Thyroid gland (tissue), 4 donors: ENCODE results near the gene TSC22D4. TPM values are rescaled to one million over a fixed set of nuclear protein-coding genes. Genes with fewer than 3 reads are reported as not detected.

Experiments used
- DNase-seq, 2 donors: peaks; one replicate each; pipeline ENCODE4 v3.0.0-alpha.2; 2019
- H3K27ac ChIP-seq, 3 donors: fragments of 200-600 bp; sonication (generic); 1 replicate in 2 of 3; 2 replicates in 1 of 3; pipeline ENCODE4 v1.5.1; 2016 to 2019; ENCODE audit warnings: mild to moderate bottlenecking in 1 of 3, moderate library complexity in 1 of 3
- H3K27me3 ChIP-seq: fragments of 200-600 bp; sonication (generic); one replicate; pipeline ENCODE4 v1.5.1; 2019
- H3K36me3 ChIP-seq, 2 donors: fragments of 200-600 bp; sonication (generic); one replicate each; pipeline ENCODE4 v1.5.1; 2016 to 2019
- H3K4me1 ChIP-seq, 2 donors: fragments of 200-600 bp; sonication (generic); one replicate each; pipeline ENCODE4 v1.5.1; 2017 to 2019
- H3K4me3 ChIP-seq, 3 donors: fragments of 200-600 bp; sonication (generic); replicated peaks in 1 of 3; 1 replicate in 2 of 3; 2 replicates in 1 of 3; pipeline ENCODE4 v1.5.1; 2016; ENCODE audit warnings: mild to moderate bottlenecking in 1 of 3
- H3K9me3 ChIP-seq: fragments of 200-600 bp; sonication (generic); one replicate; pipeline ENCODE4 v1.5.1; 2017
- CTCF ChIP-seq, 6 experiments: fragments of 200-600 bp in 3 of 6; fragments of 450-650 bp in 3 of 6; sonication (generic) in 3 of 6; IDR thresholded peaks; one replicate each; pipeline ENCODE4 v1.5.1; 2016 to 2019; ENCODE audit warnings: antibody characterized with exemption in 6 of 6, mild to moderate bottlenecking in 2 of 6, inconsistent platforms in 1 of 6, moderate library complexity in 1 of 6
- POLR2A ChIP-seq, 2 donors: fragments of 450-650 bp; IDR thresholded peaks; one replicate each; pipeline ENCODE4 v1.6.1; 2017; ENCODE audit warnings: antibody characterized with exemption in 2 of 2, mild to moderate bottlenecking in 2 of 2, moderate library complexity in 1 of 2
- WGBS, 2 donors: methylation state at CpG; one replicate each; pipeline ENCODE4 v1.1.5; 2017; 5-methylcytosine and 5-hydroxymethylcytosine counted together
- intact Hi-C: fragments of 100-400 bp; cut with DNase I; formaldehyde crosslinking; loops from one replicate; pipeline ENCODE4 v1.15.1; 2023
- total RNA-seq, 4 donors: library from RNA; depleted of rRNA; stranded (reverse); fragments of >200 nt; gene quantifications; one replicate each; pipeline ENCODE4 v1.2.3, GENCODE V29; 2016

The TSC22D4 gene
- total RNA-seq, 4 donors from 2014 or later: 22.7 to 37.8 (median 27.9) TPM

- H3K27ac ChIP-seq: no peak overlapping the region
- no peak for TF ChIP-seq CTCF (IDR thresholded peaks at IDR 0.05)
- TF ChIP-seq POLR2A (IDR thresholded peaks at IDR 0.05): no peak
- no peaks in the 10 kb centered on the region for H3K36me3 ChIP-seq
- no peak for DNase-seq
- H3K9me3 ChIP-seq: no peaks in the 10 kb centered on the region
- intact Hi-C loops: no loop called here
- peaks cover 15 to 17% of the 10 kb centered on the region in 2 donors for H3K4me1 ChIP-seq
- H3K4me3 ChIP-seq: no peak overlapping the region
- no peaks in the 10 kb centered on the region for H3K27me3 ChIP-seq
Observed at GRCh38 chr7:100426516-100426915, 52.5 kb downstream of the TSC22D4 start.

DNA sequence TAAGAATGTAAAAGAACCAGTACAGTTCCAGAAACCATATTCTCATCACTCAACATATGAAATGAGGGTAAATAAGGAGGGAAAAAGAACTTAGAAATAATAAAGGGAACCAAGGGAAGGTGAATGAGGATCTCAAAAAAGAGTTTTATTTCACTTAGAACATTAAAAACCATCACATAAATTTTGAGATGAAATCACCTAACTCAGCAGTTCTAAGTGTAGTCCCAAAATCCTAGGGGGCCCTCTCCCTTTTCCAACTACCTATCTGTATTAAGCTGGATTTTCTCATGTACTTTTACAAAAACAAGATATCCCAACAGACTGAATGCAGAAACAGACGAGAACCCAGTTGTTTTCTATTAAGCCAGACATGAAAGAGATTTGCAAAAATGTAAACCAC, 53.7 kb downstream of the TSC22D4 start:
- TF ChIP-seq POLR2A (IDR thresholded peaks at IDR 0.05) (no peak), CTCF (IDR thresholded peaks at IDR 0.05) (no peak)
- Histone ChIP-seq H3K9me3 (no peaks in the 10 kb centered on the region), H3K4me1 (peaks cover 4 to 6% of the 10 kb centered on the region in 2 donors), H3K4me3 (no peak overlapping the region), H3K27ac (no peak overlapping the region), H3K36me3 (no peaks in the 10 kb centered on the region), H3K27me3 (no peaks in the 10 kb centered on the region)
- DNase-seq: no peak
- WGBS, 2 donors: 43 to 85% methylated on average over 1 of the region's 1 CpG
- intact Hi-C loops: no loop called here

DNA sequence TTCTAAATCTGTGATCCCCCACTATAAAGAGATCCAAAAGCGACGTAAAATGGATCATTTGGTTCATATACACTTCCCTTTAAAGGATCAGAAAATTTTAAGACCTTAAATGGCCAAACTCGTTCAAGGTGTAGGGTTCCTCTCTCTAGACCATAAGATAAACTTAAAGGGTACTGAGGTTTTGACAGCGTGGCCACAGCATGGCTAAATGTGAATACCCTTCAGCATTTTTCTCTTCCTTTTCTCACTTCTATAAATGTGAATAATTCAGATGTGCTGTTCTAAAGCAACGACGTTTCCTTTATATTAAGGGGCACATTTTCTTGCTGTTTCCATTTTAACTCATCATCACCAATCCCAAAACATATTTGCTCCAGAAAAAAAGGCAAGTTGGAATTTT, 55.7 kb downstream of the TSC22D4 start:
- peaks cover 3 to 6% of the 10 kb centered on the region in 2 donors for H3K4me1 ChIP-seq
- intact Hi-C loops: no loop called here
- H3K4me3 ChIP-seq: no peak overlapping the region
- H3K36me3 ChIP-seq: no peaks in the 10 kb centered on the region
- DNase-seq: no peak
- no peak overlapping the region for H3K27ac ChIP-seq
- no peaks in the 10 kb centered on the region for H3K27me3 ChIP-seq
- H3K9me3 ChIP-seq: no peaks in the 10 kb centered on the region
- 86 to 93% methylated on average over 6 of the region's 6 CpGs for WGBS, 2 donors
- TF ChIP-seq POLR2A (IDR thresholded peaks at IDR 0.05): no peak
- TF ChIP-seq CTCF (IDR thresholded peaks at IDR 0.05): no peak

DNA sequence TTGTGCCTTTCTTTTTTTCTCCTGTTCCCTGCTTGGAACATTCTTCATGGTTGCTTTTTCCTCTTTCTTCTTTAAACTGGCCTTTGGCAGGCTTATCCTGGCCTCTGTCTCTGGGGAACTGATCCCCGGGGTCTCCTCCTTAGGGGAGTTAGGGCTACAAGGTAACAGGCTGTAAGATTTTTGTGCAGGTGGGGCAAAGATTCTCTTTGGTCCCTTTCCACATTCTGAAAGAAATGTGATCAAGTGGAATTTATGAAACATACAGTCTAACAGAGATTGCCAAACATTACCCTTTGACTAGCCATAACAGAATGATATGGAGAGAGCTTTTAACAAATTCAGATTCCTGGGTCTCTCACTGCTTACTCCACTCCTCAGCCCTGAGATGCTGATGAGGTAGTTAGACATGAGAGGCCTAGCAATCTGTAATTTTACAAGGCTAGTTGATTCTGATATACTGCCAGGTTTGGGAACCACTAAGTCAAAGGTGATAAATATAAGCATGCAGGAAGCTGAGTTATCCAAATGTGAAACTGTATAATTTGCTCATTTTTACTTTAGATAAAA, 59.3 kb downstream of the TSC22D4 start:
- intact Hi-C loops: no loop called here
- Histone ChIP-seq H3K9me3 (no peaks in the 10 kb centered on the region), H3K27me3 (no peaks in the 10 kb centered on the region), H3K4me1 (no peaks in the 10 kb centered on the region), H3K4me3 (no peak overlapping the region), H3K27ac (no peak overlapping the region), H3K36me3 (no peaks in the 10 kb centered on the region)
- TF ChIP-seq CTCF (IDR thresholded peaks at IDR 0.05) (no peak), POLR2A (IDR thresholded peaks at IDR 0.05) (no peak)
- 71 to 79% methylated on average over 1 of the region's 1 CpG for WGBS, 2 donors
- no peak for DNase-seq

- no peak overlapping the region for H3K4me3 ChIP-seq
Observed at GRCh38 chr7:100418930-100419659, 59.9 kb downstream of the TSC22D4 start.

More at GRCh38 chr7:100418930-100419659, 59.9 kb downstream of the TSC22D4 start:
- Histone ChIP-seq H3K36me3 (no peaks in the 10 kb centered on the region), H3K4me1 (no peaks in the 10 kb centered on the region), H3K27ac (no peak overlapping the region), H3K27me3 (no peaks in the 10 kb centered on the region), H3K9me3 (no peaks in the 10 kb centered on the region)
- 87 to 90% methylated on average over 1 of the region's 1 CpG for WGBS, 2 donors
- intact Hi-C loops: no loop called here
- TF ChIP-seq POLR2A (IDR thresholded peaks at IDR 0.05): no peak
- TF ChIP-seq CTCF (IDR thresholded peaks at IDR 0.05): no peak
- no peak for DNase-seq
